Peyer's patch (tissue), 4 donors: Measurements from ENCODE around the gene MAP3K5.

ENCODE experiments used
- CTCF ChIP-seq, 6 experiments: fragments of 450-650 bp in 4 of 6; fragments of 200-600 bp in 2 of 6; sonication (generic) in 1 of 6; IDR thresholded peaks; one replicate each; pipeline ENCODE4 v1.5.1; 2017 to 2019; ENCODE audit warnings: antibody characterized with exemption in 6 of 6, mild to moderate bottlenecking in 3 of 6, moderate library complexity in 1 of 6
- POLR2A ChIP-seq, 2 donors: fragments of 450-650 bp; IDR thresholded peaks; one replicate each; pipeline ENCODE4 v1.5.1; 2017; ENCODE audit warnings: antibody characterized with exemption in 2 of 2, mild to moderate bottlenecking in 2 of 2, moderate library complexity in 2 of 2

GRCh38 chr6:136816656-136817055 is 24.4 kb upstream of the MAP3K5 start:
- TF ChIP-seq CTCF (IDR thresholded peaks at IDR 0.05) (no peak), POLR2A (IDR thresholded peaks at IDR 0.05) (no peak)
